Fibroblast of skin of back (primary cell): Measurements from ENCODE around the gene TTC38.

Experiments
- DNase-seq: peaks from one replicate; pipeline ENCODE4 v3.0.0-alpha.2; 2013

Gene TTC38

GRCh38 chr22:46278656-46279645 is 11.1 kb downstream of the TTC38 start:
- DNase-seq: no peak

DNA sequence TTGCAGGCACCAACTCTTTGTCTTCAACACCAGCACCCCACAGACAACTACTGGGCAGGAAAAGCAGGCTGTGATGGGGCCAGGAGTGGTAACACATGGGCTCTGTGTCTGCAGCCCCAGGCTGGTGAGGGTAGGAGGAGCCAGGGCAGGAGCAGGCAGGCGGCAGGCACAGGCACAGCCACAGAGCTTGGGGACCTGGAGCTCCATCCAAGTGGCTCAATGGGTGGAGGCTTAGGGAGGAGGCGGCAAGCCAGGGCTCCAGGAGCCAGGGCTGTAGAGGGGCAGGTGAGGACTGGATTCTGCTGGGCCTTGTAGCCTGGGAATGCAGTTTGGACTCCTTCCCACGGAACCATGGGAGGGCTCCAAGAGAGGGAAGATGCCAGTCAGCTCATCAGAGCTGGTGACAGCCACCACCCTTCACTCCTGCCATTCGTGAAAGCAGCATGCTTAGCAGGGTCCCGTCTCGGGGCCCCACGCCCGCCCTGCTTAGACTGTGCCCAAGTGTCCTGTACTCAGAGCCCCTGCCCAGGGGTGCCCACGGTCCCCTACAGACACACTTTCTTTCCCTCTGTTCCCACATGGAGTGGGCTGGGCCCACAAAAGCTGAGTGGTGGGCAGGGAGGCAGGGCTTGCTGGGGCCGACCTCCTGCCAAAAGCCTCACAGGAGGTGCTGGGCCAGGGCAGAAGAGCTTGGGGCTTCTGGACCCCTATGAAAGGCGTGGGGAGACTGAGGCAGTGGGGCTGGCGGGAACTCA is 12.4 kb downstream of the TTC38 start:
- no peak for DNase-seq

GRCh38 chr22:46280999-46281623 is 13.3 kb downstream of the TTC38 start:
- no peak for DNase-seq

DNA sequence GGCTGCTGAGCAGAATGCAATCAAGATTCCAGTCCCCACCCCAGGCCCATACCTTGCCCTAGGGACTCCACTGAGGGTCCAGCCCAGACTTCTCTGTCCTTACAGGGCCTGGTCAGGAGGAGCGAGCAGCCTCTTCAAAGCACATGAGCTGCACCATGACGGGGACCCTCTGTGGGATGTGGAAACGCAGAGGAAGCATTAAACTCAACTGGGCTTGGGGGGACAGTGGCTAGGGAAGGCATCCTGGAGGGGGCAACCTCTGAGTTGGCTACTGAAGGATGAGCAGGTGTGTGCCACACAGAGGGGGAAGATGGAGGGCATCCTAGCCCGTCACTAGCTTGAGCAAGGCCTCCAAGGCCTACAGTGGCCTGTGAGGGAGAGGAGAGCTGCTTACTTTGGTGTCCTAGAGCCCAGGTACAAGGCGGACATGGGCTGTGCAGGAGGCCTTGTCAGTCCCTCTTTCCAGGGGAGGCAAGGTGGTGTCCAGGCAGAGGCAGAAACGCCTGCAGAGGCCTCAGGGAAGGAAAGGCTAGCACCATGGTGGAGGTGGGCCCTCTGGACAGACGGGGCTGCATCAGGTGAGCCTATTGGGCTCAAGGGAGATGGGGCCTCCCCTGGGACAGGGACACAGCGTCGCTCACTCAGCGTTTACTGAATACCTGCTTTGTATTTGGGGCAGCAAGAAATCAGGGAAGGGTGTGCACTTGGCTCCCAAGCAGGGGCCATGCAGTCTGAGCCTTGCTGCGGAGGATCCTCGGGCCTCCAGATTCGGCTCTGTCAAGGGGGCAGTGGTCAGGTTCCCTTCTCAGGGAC is 14.3 kb downstream of the TTC38 start:
- no peak for DNase-seq

- DNase-seq: peak; percentile 73
Measured at GRCh38 chr22:46286006-46286405, 18.2 kb downstream of the TTC38 start.

DNA sequence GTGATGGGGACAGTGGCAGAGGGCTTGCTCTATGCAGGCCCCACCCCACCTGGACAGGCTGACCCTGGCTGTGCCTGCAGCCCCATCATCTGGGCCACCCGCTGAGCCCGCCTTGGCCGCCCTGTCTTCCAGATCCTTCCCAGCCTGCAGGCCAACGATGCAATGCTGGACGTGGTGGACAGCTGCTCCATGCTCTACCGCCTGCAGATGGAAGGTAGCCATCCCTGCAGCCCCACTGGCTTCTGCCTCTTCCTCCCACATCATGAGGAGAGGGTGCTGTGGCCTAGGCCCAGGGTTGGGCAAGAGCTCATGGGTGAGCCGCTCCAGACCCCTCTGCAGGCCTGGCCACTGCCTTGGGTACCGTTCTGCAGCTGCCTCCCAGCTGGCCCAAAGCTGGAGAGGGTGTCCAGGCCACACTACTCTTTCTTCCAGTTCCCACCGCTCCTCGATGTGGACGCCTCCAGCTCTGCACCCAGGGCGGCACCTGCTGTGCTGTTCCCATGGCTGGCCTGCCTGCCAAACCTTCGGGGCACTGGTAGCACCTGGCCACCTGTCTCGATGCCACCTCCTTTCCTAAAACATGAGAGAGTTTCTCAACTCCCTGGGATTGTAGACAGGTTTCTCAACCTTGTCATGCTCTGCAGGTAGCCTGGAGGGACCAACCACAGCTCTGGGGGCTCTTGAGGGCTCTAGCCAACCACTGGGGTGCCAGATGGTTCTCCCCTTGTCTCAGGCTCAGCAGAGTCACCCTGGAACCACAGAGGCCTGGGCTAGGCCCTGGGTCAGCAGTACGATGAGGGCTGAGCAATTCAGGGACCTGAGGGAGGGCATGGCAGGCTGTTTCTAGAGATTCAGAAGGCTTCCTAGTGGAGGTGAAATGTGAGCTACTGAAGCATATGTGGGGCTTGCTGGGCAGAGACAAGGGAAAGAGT is 19.4 kb downstream of the TTC38 start:
- DNase-seq: no peak

- no peak for DNase-seq
Measured at GRCh38 chr22:46287873-46288751, 20.3 kb downstream of the TTC38 start.

- no peak for DNase-seq
Measured at GRCh38 chr22:46288846-46289243, 21.0 kb downstream of the TTC38 start.

GRCh38 chr22:46289244-46289891 is 21.6 kb downstream of the TTC38 start:
- DNase-seq: no peak

DNA sequence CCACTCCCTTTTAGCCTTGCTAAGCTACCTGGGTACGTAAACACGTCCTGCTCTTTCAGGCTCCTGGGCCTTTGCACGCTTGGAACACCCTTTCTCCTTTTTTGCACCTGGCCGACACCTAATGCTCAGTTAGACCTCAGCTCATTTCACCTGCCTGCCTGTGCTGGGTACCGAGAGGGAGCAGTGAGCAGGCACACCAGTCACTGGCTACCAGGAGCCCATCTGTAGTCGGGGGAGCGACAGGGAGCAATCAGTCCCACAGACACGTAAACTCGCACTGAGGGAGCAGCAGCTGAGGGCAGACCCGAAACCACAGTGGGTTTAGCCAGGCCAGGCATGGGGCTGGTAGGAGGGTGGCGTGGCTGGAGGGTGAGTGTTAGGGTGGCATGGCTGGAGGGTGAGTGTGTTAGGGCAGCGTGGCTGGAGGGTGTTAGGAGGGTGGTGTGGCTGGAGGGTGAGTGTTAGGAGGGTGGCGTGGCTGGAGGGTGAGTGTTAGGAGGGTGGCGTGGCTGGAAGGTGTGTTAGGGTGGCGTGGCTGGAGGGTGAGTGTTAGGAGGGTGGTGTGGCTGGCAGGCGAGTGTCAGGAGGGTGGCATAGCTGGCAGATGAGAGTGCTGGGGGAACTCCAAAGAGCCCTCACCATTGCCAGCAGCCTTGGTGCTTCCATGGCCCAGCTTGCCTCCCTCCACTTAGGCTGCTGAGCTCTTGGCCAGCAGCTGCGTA is 22.5 kb downstream of the TTC38 start:
- DNase-seq: no peak

- no peak for DNase-seq
Measured at GRCh38 chr22:46290843-46291785, 23.3 kb downstream of the TTC38 start.

- no peak for DNase-seq
Measured at GRCh38 chr22:46292173-46292572, 24.4 kb downstream of the TTC38 start.

- DNase-seq: no peak
Measured at GRCh38 chr22:46292732-46293131, 24.9 kb downstream of the TTC38 start.

- peak; percentile 76 for DNase-seq
Measured at GRCh38 chr22:46293577-46294260, 25.9 kb downstream of the TTC38 start.

DNA sequence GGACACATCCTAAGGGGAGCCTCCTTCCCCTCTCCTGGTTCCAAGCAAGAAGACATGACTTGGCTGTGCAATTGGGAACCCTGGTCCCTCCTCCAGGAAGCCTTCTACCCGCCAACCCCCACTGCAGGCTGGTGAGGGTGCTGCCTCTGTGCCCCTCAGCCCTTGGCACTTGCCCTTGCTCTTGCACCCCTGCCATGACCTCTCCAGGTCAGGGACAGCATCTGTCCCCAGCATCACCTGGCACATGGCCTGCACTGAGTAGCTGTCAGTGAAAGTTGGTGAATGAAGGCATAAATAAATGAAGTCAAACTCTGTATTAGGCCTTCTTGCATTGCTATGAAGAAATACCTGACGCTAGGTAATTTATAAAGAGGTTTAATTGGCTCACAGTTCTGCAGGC is 27.0 kb downstream of the TTC38 start:
- no peak for DNase-seq

- no peak for DNase-seq
Measured at GRCh38 chr22:46295277-46295971, 27.6 kb downstream of the TTC38 start.
